Smooth muscle cell (in vitro differentiated cells): Measurements from ENCODE around the gene DDX23. TPM values are rescaled to one million over a fixed set of nuclear protein-coding genes. Genes with fewer than 3 reads are reported as not detected.
A peak's percentile ranks its signal among the peaks of the same experiment; 100 is the strongest.

Source experiments
- DNase-seq: peaks from one replicate; lab custom pipeline; 2025; ENCODE audit not compliant: unreplicated experiment; lab: John Stamatoyannopoulos, UW
- H2AFZ ChIP-seq: fragments of 200-600 bp; sonication (generic); 2 replicates; pipeline ENCODE4 v1.6.0; 2016; ENCODE audit warnings: antibody characterized with exemption, low read depth, mild to moderate bottlenecking
- H3F3A ChIP-seq: fragments of 200-600 bp; sonication (generic); 2 replicates; pipeline ENCODE4 v1.6.0; 2017; ENCODE audit warnings: antibody characterized with exemption, low read depth
- H3K27ac ChIP-seq: fragments of 200-600 bp; sonication (generic); 2 replicates; pipeline ENCODE4 v1.5.1; 2016; ENCODE audit warnings: low read depth, mild to moderate bottlenecking
- H3K27me3 ChIP-seq: fragments of 200-600 bp; sonication (generic); 2 replicates; pipeline ENCODE4 v1.6.1; 2016; ENCODE audit warnings: low read depth, mild to moderate bottlenecking
- H3K36me3 ChIP-seq: fragments of 200-600 bp; sonication (generic); 2 replicates; pipeline ENCODE4 v1.5.1; 2016; ENCODE audit warnings: low read depth
- H3K4me1 ChIP-seq: fragments of 200-600 bp; sonication (generic); 2 replicates; pipeline ENCODE4 v1.5.1; 2016; ENCODE audit warnings: low read depth
- H3K4me2 ChIP-seq: fragments of 200-600 bp; sonication (generic); 2 replicates; pipeline ENCODE4 v1.6.0; 2016; ENCODE audit warnings: mild to moderate bottlenecking
- H3K4me3 ChIP-seq: fragments of 200-600 bp; sonication (generic); 2 replicates; pipeline ENCODE4 v1.5.1; 2016; ENCODE audit warnings: mild to moderate bottlenecking
- H3K79me2 ChIP-seq: fragments of 200-600 bp; sonication (generic); 2 replicates; pipeline ENCODE4 v1.6.0; 2016; ENCODE audit warnings: low read depth, mild to moderate bottlenecking
- H3K9ac ChIP-seq: fragments of 200-600 bp; sonication (generic); 2 replicates; pipeline ENCODE4 v1.6.0; 2016; ENCODE audit warnings: low read depth
- H3K9me3 ChIP-seq: fragments of 200-600 bp; sonication (generic); replicated peaks from 2 replicates; pipeline ENCODE4 v1.5.1; 2016; ENCODE audit warnings: low read depth
- H4K20me1 ChIP-seq: fragments of 200-600 bp; sonication (generic); 2 replicates; pipeline ENCODE4 v1.6.0; 2016; ENCODE audit warnings: low read depth
- WGBS: methylation state at CpG from one replicate; pipeline ENCODE4 v1.1.7; 2016; ENCODE audit warnings: low lambda C conversion rate; 5-methylcytosine and 5-hydroxymethylcytosine counted together
- polyA plus RNA-seq: library from polyadenylated mRNA; unstranded; fragments of >200 nt; fragmentation: Nextera tagmentation; extraction: Ambion mirVana; gene quantifications from 2 replicates; pipeline ENCODE4 v1.2.1, GENCODE V29; 2016
- total RNA-seq: library from RNA; depleted of rRNA; stranded (reverse); fragments of >200 nt; gene quantifications from 2 replicates; pipeline ENCODE4 v1.2.3, GENCODE V29; 2014
- TF ChIP-seq, protein P1 (sequence below): fragments of 200-600 bp; sonication (generic); IDR thresholded peaks from 2 replicates; pipeline ENCODE4 v1.5.1; 2017; ENCODE audit warnings: borderline replicate concordance, mild to moderate bottlenecking, antibody characterized with exemption; ENCODE audit not compliant: insufficient read depth, poor library complexity, severe bottlenecking

The DDX23 gene
- total and polyA plus RNA-seq, 2 experiments from 2014 or later: 41.6 to 51.7 TPM

DNA sequence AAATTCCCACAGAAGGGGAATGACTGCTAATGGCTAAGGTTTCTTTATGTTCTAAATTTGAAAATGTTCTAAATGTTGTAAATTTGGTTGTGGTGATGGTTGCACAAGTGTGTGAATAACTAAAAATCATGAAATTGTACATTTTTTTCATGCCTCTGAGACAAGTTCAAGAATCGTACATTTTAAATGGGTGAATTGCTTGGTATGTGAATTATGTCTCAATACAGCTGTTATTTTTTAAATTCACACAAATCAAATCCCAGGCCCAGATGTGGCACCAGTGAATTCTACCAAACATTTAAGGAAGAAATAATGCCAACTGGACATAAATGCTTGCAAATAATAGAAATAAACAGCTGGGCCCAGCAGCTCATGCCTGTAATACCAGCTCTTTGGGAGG is 42.3 kb upstream of the DDX23 start:
- H3K79me2 ChIP-seq: no peaks in the 10 kb centered on the region
- TF ChIP-seq, protein P1, sequence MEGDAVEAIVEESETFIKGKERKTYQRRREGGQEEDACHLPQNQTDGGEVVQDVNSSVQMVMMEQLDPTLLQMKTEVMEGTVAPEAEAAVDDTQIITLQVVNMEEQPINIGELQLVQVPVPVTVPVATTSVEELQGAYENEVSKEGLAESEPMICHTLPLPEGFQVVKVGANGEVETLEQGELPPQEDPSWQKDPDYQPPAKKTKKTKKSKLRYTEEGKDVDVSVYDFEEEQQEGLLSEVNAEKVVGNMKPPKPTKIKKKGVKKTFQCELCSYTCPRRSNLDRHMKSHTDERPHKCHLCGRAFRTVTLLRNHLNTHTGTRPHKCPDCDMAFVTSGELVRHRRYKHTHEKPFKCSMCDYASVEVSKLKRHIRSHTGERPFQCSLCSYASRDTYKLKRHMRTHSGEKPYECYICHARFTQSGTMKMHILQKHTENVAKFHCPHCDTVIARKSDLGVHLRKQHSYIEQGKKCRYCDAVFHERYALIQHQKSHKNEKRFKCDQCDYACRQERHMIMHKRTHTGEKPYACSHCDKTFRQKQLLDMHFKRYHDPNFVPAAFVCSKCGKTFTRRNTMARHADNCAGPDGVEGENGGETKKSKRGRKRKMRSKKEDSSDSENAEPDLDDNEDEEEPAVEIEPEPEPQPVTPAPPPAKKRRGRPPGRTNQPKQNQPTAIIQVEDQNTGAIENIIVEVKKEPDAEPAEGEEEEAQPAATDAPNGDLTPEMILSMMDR: no peak
- H3K4me1 ChIP-seq: peaks cover 6% of the 10 kb centered on the region

DNA sequence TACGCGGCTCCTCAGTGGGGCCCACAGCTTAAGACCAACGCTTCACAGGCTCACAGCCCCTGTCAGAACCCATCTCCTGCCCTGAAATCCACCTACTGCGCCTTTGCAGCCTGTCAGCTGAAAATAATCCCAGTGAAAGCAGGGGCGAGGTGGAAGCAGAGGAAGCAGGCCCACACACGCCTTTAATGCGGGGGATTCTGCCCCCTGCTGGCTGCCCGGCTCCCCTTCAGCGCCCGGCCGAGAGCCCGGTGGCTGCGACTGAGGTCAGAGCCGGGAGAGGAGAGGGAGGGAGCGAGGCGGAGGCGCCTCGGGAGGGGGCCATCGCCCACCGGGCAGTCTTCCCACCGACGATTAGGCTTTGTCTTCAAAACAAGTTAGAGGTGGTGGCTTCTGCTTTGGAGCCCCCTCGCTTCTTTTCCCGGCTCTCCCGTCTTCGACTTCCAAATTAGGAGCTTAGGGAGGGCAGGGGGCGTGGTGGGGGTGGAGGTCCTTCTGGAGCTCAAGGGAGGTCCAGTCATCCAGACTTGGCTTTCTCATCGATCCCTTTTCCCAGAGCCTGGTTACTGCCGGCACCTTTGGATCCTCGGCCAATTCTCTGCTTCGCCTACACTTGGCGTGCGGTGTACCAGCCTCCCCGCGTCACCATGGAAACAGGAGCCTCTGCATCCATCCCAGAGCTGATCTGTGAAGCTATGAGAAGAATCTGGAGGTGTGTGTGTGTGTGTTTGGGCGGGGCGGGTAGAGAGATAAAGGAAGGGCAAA is 38.9 kb upstream of the DDX23 start:
- no peaks in the 10 kb centered on the region for H3F3A ChIP-seq
- peak; percentile 32 for DNase-seq
- H3K27ac ChIP-seq: no peak overlapping the region
- H3K79me2 ChIP-seq: no peaks in the 10 kb centered on the region
- H3K4me3 ChIP-seq: peak overlapping the region; percentile 43
- H3K9me3 ChIP-seq: no peaks in the 10 kb centered on the region
- peaks cover 6% of the 10 kb centered on the region for H3K4me1 ChIP-seq
- H3K9ac ChIP-seq: no peak overlapping the region
- TF ChIP-seq, protein P1: peak; percentile 91
- no peaks in the 10 kb centered on the region for H4K20me1 ChIP-seq
- peak overlapping the region; percentile 85 for H3K4me2 ChIP-seq
- H3K27me3 ChIP-seq: peaks cover 22% of the 10 kb centered on the region
- peak overlapping the region; percentile 77 for H2AFZ ChIP-seq
- 4% methylated on average over 37 of the region's 37 CpGs for WGBS
- H3K36me3 ChIP-seq: no peaks in the 10 kb centered on the region

More for the DNA sequence above, 42.3 kb upstream of the DDX23 start:
- WGBS: 81% methylated on average over 1 of the region's 1 CpG
- Histone ChIP-seq H3K27ac (no peak overlapping the region), H2AFZ (no peak overlapping the region), H3K27me3 (peaks cover 33% of the 10 kb centered on the region), H3K9me3 (no peaks in the 10 kb centered on the region), H3K9ac (no peak overlapping the region), H3K36me3 (no peaks in the 10 kb centered on the region), H3F3A (no peaks in the 10 kb centered on the region), H4K20me1 (no peaks in the 10 kb centered on the region), H3K4me3 (no peak overlapping the region), H3K4me2 (no peak overlapping the region)
- DNase-seq: no peak

DNA sequence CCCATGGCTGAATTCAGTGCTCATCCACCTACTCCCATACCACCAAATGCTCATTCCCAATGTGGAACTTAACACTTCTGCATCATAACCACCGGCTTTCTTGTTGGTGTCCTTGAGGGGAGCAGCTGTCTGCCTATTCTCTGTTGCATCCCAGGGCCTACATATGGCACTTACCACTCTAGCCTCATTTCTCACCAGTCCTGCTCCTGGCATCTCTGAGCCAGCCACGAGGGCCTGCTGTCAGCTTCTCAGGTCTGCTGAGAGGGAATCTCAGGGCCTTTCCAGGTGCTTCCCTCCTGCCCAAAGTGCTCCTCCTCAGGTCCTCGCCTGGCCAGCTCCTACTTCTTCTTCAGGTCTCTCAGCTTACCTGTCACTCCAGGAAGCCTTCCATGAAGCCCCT is 37.7 kb upstream of the DDX23 start:
- 86% methylated on average over 3 of the region's 3 CpGs for WGBS
- peaks cover 6% of the 10 kb centered on the region for H3K4me1 ChIP-seq
- no peaks in the 10 kb centered on the region for H3K36me3 ChIP-seq
- H3K27ac ChIP-seq: no peak overlapping the region
- H3K4me3 ChIP-seq: no peak overlapping the region
- no peaks in the 10 kb centered on the region for H3K9me3 ChIP-seq
- no peaks in the 10 kb centered on the region for H3K79me2 ChIP-seq
- H3F3A ChIP-seq: no peaks in the 10 kb centered on the region
- peaks cover 22% of the 10 kb centered on the region for H3K27me3 ChIP-seq
- no peak for DNase-seq
- no peak overlapping the region for H3K9ac ChIP-seq
- no peak overlapping the region for H2AFZ ChIP-seq
- H3K4me2 ChIP-seq: no peak overlapping the region
- H4K20me1 ChIP-seq: no peaks in the 10 kb centered on the region
- TF ChIP-seq, protein P1: no peak
